HG03108 (cell line): ENCODE results near the gene SNX1.
"Not testable (repeated sequence)": the region's sequence is repeated elsewhere in the genome, so short reads cannot be mapped to it uniquely, and the experiment has no call there.

Experiments used
- ATAC-seq: cut with Tn5 transposase; IDR thresholded peaks from one replicate; pipeline ENCODE4 v1.9.1; 2021; ENCODE audit warnings: moderate library complexity; ENCODE audit not compliant: unreplicated experiment

SNX1 gene

DNA sequence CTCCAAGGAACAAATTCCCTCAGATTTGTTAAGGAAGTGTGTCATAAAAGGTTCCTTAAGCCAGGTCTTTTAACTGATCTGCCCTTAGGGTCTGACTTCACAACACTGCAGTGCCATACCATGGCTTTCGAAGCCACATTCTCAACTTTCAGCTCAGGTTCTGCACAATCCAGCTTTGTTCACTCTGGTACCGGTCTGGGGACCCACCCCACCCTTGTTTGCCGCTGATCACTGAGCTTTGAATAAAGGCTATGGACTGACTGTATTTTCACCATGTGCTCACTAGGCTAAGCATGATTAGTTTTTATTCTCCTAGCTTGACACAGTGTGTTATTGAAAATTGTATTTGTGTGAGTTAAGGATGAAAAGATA is 15.9 kb downstream of the SNX1 start:
- no peak for ATAC-seq

DNA sequence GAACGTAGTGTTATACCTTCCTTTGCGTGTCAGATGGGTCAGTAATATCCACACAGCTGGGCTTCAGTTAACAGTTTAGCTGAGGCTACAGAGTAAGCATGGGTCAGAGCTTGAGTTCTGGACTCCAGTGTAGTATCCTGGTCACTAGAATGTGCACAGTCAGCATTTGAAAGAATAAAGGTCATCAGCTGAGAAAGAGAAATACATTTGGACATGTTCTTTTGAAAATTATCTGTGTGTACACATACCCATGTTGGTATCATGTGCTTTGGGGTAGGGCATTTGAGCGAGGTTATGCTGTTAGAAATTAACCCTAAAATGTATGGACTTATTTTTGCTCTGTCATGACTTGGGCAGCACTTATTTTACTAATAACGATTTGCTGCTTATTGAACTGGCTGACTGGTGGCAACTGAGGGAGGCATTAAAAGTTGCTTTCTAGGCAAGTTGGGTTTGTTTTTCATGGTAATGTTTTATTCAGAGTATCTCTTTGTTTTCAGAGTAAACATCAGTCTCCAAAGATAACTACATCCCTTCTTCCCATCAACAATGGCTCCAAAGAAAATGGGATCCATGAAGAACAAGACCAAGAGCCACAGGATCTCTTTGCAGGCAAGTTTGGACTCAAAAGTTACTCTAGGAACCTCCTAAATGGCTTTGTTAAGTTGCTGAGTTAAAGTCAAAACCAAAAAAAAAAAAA is 16.4 kb downstream of the SNX1 start:
- no peak for ATAC-seq

DNA sequence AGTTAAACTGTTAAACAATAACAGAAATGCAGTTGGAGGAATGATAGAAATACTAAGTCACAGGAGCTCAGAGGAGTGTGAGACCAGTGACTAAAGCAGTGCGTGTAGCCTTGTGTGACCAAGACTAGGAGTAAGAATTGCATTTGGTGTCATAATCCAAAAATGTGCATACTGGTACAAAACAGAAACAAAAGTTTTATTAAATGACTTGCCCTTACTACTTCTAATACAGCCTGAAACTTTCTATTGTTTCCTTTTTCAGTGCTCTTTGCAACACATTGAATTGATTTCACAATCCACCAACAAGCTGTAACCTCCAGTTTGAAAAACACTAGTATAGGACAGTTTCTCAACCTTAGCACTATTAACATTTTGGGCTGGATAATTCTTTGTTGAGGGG is 17.1 kb downstream of the SNX1 start:
- no peak for ATAC-seq

DNA sequence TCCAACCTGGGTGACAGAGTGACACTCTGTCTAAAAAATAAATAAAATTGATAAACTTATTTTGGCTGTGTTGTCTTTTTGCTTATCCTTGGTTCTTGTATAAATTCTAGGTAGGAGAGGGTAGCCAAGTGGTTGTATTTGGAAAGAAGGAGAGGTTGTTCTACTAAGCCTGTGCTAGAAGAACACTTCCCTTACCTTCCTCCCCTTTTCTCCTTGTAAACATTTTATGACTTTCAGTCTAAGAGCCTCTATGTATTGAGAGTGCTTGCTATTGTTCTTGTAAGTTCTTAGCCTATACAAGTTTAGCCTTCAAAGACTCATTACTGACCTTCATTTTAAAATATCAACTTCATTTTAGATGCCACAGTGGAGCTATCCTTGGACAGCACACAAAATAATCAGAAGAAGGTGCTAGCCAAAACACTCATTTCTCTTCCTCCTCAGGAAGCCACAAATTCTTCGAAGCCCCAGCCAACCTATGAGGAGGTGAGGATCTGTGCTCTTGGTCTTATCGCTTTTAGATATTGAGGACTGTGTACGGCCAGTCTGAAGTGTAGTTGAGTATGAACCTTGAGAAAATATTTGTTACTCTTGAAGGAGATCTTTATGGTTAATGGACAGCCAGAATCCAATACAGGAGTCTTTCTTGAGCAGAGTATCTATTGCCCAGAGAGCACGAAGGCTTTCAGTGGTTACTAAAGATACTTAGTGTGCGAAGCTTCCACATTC is 22.1 kb downstream of the SNX1 start:
- no peak for ATAC-seq

DNA sequence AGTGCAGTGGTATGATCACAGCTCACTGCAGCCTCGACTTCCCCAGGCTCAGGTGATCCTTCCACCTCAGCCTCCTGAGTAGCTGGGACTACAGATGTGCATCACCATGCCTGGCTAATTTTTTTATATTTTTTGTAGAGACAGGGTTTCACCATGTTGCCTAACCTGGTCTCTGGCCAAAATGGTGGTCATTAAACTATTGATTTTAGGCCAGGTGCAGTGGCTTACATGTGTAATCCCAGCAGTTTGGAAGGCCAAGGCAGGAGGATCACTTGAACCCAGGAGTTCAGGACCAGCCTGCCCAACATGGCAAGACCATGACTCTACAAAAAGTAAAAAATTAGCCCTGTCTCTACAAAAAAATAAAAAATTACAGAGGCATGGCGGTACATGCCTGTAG is 24.5 kb downstream of the SNX1 start:
- not testable (repeated sequence) for ATAC-seq

DNA sequence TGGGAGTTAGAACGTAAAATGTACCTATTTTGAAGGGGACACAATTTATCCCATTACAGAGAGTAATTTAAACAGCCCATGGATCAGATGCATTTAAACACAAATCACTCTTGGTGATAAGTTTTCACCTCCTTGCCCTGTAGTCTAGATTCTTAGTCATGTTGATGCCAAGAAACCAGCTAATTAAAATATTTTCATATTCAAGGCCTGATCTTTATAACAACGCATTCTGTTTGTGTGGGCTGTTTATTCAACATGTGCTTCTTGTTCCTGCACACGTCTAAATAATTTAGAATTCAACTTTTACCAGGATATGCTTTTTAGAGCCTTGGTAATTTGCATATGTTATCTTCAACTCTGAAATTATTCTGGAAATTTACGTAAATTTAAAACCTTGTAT is 25.8 kb downstream of the SNX1 start:
- no peak for ATAC-seq

DNA sequence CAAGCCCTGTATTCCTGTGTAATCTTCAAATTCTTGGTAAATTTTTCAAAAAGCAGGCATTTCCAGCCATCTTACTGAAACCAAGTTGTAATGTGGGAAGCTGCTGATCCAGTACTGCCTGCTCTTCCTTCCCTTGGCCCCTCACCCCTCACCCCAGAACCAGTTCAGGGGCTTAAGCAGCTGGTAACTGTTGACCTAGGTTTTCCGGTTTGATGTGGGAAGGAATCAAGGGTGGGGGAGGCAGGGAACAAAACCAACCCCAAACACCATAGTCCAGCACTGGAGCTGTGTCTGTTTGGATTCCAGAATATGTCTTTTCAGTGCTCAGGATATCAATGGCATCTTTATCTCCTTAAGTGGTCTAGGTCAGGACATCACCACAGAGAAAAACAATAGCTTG is 26.7 kb downstream of the SNX1 start:
- no peak for ATAC-seq

DNA sequence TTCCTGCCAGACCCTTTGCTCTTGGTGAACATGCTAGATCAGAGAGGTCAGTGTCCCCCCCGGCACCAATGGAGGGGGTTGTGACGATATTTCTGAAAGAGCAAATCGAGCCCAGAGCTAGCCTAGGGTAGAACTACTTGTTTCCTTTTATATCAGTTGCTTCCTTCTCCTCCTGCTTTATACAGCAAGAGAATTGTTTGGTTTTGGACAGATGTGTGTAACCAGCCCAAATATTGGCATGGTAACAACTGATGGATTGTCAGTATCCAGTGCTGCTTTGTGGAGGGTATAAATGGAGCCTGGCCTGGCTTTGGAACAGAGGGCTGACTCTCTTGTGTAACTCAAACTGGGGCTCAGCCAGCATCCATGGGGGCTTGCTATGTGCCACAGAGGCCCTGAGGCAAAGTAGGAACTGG is 27.2 kb downstream of the SNX1 start:
- ATAC-seq: no peak

DNA sequence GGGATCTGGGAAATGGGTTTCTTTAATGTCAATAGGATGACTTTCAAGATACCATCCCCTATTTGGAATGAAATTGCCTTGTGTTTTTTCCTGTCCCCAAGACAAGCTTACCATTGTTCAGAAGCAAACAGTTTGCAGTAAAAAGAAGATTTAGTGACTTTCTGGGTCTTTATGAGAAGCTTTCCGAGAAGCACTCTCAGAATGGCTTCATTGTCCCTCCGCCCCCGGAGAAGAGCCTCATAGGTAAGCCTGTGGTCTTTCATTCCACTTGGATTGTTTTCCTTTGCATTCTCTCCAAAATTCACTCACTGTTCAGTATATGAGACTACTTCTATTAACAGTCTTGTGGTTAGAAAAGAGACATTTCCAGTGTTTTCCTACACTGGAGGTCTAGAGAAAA is 30.2 kb downstream of the SNX1 start:
- ATAC-seq: no peak

DNA sequence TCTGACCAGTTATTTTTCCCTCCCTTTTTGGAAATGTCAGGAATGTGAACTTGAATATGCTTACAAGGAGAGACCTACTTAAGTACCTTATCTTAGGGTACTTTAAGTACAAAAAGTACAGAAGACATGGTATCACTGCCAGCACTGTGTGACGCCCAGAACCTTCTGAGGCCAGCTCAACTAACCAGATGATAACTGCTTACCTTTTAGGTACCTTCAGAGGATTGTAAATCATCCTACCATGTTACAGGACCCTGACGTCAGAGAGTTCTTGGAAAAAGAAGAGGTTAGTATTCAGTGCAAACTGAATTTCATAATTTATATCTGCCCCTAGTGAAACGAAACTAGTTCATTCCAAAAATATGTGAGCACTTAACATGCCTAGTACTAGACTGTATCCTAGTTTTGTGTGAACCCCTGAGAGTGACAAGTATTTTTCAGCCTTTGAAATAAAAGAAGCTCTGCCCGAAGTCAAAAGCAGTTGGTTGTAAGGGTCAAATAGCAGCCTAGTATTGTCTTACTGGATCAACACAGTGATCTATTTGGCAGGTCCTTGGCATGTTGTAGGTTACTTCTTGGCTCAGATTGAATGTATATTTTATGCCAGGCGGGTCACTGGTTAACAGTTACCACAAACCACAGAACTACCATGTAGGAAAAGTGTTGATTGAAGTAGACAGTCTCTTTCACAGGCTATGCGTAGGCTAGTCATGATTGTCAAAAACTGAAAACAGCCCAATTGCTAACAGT is 31.9 kb downstream of the SNX1 start:
- ATAC-seq: no peak

DNA sequence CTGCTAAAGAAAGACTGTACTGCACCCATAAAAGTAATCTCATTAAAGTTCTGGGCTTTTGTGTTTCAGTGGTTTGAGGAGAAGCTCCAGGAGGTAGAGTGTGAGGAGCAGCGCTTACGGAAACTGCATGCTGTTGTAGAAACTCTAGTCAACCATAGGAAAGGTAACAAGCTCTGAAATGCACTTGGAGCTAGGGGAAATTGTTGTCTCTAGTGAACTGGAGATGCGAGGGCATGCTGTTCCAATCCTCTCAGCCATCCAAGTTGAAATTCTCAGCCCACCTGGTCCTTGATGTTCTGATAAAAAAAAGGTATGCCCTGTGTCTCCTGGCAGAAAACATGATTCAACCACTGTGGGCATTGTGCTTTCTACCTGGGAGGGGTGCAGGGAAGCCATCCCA is 34.4 kb downstream of the SNX1 start:
- ATAC-seq: no peak

DNA sequence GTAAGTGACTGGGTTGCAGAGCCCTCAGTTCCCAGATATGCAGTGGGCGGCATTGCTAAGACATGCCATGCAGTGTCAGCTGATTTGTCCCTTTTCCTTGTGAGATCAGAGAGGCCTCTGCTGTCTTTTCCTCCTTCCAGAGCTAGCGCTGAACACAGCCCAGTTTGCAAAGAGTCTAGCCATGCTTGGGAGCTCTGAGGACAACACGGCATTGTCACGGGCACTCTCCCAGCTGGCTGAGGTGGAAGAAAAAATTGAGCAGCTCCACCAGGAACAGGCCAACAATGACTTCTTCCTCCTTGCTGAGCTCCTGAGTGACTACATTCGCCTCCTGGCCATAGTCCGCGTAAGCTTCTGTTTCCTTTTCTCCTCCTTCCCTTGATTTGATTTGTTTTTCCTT is 35.8 kb downstream of the SNX1 start:
- no peak for ATAC-seq

DNA sequence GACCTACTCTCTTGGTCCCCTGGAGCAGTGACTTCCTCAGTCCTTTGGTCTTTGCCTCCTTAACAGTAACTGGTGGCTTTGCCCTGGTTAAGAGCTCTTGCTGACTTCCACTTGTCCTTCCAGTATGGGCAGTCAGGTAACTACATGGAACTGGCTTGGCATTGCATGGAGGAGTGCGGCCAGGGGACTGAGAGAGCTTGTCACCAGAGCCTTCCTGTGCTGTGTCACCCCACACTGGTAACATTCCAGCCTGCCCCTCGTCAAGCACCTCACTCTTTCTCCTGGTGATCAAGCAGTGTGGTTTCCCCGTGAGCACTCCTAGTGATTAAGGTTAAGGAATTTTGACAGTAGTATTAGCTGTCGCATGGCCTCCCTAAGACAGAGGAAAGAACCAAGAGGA is 36.4 kb downstream of the SNX1 start:
- ATAC-seq: no peak

DNA sequence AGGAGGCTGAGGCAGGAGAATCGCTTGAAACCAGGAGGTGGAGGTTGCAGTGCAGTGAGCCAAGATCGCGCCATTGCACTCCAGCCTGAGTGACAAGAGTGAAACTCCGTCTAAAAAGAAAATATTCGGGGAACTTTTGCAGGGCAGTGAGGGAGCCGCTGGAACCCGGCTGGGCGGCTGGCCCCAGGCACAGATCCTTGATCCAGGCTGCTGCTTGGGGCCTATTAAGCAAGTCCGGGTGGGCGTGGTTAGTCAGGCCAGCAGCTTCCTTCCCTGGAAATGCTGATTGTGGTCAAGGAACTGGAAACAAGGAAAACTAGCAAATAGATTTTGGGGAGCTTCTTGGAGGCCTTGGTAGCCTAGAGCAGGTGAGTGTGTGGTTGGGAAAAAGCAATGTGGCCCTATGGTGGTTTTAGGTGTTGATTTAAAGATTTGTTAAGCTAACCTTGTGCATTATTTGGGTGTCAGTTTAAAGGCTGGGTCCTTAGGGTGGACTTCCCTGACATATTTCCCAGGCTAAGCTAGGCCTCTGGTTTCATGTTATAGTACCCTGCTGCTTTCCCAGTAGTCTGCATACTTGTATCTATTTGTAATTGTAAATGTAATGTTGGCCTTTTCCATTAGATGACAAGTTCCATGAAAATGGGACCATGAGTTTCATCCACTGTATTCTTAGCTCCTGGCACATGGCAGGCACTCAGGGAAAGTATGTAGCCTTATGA is 38.0 kb downstream of the SNX1 start:
- no peak for ATAC-seq

DNA sequence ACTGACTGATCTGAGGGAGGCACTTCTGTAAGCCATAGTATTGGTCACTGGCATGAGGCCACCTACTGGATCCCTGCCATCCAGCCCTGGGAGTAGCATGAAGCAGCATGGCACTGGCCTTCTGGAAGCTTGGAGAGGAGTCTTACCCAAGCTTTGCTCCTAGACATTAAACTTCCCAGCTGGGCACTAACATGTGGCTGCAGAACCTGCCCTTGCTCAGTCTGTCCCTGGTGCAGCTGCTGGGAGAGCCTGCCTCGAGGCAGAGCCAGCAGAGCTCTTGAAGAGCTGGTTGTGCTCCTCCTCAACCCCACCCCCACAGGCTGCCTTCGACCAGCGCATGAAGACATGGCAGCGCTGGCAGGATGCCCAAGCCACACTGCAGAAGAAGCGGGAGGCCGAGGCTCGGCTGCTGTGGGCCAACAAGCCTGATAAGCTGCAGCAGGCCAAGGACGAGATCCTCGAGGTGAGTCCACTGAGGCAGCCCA is 38.6 kb downstream of the SNX1 start:
- ATAC-seq: no peak

DNA sequence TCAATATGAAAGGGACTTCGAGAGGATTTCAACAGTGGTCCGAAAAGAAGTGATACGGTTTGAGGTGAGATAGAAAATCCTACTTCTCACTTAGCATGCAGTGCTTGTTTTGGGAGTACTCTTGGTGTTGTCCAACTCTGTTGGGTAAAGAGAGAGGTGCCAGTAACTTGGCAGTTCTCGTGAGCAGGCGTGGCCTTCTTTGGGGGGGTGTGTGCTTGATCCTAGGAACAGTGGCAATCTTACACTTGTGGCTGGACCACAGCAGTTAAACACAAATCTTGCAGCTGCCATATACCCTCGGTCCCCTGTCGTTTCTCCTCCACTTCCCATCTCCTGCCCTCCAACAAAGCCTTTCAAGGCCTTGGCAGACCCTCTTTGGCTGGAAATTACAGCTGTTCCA is 40.6 kb downstream of the SNX1 start:
- no peak for ATAC-seq

DNA sequence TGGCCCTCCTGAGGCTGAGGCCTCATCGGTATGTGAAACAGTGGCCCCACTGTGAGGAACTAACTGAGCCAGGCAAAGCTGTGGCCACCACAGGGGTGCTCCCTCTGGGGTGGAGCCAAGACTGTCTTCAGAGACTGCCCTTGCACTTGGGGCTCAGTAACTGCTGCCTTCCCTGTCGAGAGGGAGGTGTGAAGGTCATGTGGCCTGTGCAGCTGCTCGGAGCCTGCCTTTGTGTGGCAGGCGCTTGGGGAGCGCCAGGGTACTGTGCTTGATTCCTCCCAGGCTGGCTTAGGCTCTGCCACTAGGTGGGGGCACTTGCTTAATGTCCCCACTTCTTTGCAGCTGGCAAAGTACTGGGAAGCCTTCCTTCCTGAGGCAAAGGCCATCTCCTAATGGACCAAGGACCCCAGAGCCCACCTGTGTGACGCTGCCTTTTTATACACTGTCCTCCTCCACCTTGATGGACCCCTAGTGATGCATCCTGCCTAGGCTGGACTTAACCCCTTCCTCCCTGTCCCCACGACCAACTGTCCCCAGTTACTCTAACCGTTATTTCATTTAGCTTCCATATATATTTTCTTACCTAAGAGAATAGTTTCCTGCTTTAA is 41.5 kb downstream of the SNX1 start:
- no peak for ATAC-seq

DNA sequence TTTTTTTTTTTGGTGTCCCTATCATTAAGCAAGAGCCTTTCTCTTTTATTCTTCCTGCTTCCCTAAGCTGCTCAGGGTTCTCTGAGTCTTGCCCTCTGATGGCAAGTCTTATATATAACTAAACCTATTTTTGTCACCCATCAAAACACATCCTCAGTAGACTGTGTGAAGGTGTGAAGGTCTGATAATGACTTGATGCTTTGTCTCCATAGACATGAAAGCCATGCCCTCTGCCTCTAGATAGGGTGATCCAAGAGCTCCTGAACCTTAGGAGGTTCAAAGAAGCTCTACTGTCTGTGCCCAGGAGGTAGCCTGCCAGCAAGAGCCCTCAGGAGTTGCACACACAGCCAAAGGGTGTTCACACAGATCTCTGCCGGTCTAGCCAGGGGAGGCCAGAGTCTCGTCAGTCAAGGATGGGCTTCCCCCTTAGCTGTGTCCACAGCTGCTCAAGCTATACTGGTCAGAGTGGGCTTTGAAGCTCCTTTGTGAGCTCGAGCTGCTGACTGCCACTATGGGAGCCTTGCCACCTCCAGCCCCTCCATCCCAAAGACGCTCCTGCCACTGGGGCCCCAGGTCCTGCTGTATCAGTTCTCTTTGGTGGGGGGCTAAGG is 42.7 kb downstream of the SNX1 start:
- no peak for ATAC-seq

DNA sequence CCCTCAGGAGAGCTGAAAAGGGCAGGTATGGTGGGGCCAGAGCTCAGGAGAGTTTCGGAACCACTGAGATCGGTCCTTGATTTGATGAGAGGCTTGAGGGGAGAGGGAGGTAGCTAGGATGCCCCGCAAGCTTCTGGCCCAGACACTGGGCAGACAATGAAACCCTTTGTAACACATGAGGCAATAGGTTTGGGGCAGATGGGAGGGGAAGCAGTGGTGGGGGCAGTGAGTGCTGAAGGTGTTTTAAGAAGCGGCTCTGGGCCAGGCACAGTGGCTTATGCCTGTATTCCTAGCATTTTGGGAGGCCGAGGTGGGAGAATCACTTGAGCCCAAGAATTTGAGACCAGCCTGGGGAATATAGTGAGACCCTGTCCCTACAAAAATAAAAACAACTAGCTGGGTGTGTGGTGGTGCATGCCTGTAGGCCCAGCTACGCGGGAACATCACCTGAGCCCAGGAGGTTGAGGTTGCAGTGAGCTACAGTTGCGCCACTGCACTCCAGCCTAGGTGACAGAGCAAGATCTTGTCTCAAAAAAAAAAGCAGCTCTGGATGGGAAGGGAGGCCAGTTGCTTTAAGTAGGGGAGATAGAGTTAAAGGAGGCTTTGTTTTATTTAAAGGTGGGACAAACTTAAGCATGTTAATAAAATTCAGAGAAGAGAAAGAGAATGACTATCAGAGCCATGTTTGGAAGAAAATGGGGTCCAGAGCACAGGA is 46.2 kb downstream of the SNX1 start:
- ATAC-seq: no peak

DNA sequence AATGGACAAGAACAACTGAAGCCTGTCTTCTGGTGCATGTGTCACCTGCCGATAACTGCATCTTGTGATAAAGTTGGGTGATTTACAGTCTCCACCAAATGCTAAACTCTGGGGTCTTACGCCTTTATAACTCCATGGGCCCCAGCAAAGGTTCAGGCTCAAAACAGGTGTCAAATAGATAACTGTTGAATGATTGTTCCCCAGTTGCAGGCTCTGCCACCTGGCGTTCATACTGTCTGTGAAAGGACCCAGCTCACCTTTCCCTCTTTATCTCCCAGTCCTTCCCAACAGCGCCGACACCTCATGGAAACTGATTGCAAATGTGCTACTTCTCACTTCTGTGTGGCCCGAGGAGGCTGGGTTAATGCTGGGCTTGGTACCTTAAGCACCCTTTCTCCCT is 47.5 kb downstream of the SNX1 start:
- no peak for ATAC-seq
